Activated CD4-positive, alpha-beta T cell treated with anti-CD3 and anti-CD28 coated beads, Interleukin-10, Interleukin-2, amounts not matched to agents 100 ng/mL and 50 ng/mL, durations not matched to agents 16 hours and 8 hours (primary cell): Measurements from ENCODE around the gene TANC1.

ENCODE experiments used
- DNase-seq: peaks from one replicate; pipeline ENCODE4 v3.0.0-alpha.2; 2020

Gene TANC1

DNA sequence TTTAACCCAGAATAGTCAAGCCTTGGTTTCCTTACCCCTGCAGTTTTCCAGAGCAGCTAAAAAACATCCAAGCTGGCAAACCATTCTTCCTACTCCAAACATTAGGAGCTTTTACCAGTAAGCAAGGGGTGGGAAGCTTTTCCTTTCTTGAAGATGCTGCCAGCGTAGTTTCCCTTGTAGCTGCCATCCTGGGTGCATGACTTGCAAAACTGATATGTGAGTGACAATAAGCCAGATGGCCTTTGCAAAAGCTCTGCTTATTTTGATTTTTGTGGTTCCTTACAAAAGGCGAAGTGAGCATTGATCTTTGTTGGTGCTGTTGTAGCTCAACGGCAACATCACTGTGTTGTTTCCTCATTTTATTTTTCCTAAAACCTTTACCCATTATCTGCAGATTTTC, 179.2 kb downstream of the TANC1 start:
- DNase-seq: no peak

DNA sequence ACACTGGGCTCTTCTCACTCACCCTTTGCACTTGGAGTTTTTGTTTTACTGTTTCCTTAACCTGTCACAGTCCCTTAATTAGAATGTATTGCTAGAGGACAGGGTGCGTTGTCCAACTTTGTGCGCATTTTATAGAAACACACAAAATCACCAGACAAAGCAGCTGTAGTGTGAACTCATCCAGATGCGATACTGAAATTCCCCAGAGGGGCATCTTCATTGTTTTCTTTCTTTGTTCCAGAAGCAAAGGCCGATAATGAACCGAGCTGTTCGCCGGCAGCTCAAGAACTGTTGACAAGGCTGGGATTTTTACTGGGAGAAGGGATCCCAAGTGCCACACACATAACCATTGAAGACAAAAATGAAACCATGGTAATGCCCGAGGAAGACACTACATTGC, 180.5 kb downstream of the TANC1 start:
- no peak for DNase-seq

DNA sequence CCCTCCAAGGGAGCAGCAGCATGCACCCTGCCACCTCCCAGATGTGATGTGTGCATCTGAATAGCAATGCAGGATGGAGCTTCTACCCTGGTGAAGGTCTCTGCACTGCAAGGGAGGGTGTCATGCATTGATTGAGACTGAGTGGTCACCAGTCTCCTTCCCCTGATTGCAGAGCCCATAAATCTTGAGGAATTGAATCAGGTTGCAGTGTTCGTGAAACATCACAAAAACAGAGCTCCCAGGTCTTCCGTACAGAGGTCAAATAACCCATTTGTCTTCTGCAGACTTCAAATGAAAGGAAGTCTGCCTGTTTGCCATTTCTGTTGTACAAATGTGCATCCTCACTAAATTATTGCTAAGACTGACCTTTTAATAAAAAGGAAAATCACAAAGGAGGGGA, 181.3 kb downstream of the TANC1 start:
- DNase-seq: no peak

DNA sequence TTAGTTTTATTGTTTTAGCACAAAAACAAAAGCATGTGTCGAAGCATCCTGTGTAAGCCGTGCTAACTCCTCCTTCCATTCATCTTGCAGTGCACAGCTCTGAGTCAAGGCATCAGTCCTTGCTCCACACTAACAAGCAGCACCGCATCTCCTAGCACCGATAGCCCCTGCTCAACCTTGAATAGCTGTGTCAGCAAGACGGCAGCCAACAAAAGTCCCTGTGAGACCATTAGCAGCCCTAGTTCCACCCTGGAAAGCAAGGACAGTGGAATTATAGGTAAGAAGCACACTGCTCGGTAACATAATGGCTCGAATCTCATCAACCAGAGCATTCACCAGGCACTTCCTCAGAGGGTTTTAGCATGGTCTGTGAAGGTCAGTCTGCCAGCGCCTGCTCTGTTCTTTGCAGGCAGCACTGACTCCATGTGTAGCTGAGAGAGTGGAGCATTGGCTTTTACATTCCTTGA, 181.9 kb downstream of the TANC1 start:
- DNase-seq: no peak

DNA sequence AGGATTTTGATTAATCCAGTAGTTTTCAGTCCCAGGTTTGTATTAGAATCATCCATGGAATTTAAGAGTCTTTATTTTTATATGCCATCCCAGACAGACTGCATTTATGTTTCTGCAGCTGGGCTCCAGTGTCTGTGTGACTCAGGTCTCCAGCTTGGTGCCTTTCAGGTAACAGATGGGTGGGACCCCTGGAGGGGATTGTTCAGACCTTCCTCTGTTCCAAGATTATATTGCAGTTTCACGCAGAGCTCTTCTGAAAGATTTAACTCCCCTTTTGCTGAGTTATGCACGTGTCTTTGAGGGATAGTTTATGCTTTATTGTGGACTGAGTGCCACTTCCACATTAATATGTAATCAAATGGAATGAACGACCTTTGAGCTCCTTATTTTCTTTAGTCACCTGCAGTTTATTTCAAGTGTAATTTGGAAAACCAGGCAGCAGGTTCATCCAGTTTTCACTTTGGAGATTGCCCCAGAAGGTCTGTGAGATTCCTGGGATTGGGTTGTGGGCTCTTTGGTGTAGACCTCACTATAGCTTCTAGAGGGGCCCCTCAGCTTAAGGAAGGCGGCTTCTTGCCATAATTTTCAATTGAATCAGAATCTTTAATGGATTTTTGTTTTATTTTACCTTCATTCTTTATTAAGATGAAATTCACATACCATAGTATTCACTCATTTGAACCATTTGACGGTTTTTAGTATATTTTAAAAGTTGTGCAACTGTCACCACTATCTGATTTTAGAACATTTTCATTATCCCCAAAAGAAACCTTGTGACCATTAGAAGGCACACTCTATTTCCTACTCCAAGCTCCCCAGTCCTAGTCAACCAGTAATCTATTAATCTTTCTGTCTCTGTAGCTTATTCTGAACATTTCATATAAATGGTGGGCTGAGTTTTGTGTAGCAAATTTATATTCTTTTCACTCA, 183.0 kb downstream of the TANC1 start:
- DNase-seq: no peak

DNA sequence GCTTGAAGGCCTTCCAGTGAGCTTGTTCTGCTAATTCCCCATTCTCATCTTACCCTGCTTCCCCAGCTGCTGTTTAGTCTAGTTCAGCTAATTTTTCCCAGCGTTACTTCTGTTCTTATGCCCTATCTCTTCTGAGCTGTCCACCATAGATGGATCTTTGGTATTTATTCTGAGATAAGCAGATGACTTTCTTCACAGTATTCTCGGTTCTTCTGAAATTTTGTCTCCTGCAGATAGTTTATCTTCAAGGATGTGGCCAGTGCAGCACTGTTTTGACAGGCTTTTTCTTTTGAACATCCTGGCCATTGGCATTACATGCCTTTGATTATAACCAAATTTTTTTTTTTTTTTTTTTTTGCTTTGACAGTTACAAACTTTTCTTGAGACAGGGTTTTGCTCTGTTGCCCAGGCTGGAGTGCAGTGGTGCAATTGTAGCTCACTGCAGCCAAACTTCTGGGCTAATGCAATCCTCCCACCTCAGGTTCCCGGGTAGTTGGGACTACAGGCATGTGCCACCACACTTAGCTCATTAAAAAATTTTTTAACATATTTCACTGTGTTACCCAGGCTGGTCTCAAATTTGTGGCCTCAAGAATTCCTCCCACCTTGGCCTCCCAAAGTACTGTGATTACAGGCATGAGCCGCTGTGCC, 183.8 kb downstream of the TANC1 start:
- DNase-seq: no peak

DNA sequence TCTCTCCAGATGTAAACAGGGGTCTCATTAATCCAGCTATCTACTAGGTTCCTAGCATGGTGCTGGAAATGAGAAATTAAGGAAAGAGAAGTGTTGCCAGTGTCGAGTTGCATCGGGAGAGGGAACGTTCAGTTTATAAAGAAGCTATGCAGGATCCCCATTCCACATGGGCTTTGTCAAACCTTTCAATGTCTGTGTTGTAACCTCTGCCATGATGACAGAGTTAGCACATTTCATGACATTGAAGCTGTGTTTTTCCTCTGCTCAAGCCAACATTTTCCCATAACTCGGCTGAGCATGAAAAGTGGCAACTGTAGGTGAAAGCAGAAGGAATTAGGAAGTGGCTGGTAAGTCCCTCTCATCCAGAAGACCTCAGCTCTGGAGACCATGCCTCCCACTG, 184.6 kb downstream of the TANC1 start:
- DNase-seq: no peak

DNA sequence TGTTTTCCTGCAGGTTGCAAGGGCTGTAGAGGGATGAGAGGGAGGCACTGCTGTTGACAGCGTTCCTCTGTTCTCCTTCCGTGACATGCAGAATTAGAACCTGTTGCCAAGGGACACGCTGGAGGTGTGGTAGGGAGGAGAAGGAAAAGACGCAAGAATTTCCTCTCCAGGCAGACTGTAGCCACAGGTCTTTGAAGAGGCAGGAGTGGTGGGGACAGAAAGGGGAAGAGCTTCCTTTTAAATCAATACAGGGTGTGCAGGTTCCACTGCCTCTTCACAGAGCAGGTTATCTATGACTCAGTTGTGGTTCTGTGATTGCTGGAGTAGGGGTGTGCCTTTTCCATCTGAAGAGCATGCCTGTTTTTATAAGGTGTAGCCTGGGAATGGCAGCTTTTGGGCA, 185.0 kb downstream of the TANC1 start:
- DNase-seq: no peak

DNA sequence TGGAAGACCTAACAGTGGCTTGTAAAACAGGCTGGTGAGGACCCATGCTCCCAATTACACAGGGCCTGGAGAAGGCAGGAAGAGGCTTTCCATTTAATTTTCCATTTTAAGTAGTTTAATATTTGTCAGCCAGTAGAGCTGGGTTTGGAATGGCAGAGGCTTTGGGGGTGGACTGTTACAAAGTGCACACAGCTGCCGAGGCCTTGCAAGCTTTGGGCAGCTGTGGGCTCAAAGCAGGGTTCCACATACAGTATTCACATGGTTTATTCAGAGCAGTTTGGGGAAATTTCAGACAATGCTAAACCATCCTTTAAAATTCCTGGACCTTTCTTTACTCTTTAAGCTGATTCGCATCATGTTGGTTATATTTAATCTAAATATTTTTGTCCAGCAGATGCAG, 185.5 kb downstream of the TANC1 start:
- no peak for DNase-seq

DNA sequence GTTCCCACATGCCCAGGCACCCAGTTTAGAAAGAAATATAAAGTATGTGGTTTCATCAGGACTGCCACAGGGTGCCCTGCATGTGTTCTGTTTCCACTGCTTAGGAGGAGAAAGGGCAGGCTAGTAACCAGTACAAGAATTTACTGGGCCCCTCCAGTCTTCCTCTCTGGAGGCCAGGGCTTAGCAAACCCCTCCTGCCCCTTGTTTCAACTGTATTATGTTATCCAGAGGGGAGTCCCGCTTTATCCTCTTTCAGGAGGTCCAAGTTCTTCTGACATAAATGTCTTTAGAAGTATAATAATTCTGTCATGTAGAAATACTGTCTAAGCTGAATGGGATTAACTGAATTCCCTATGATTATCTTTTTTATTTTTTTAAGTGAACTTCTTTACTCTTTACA, 185.9 kb downstream of the TANC1 start:
- no peak for DNase-seq

DNA sequence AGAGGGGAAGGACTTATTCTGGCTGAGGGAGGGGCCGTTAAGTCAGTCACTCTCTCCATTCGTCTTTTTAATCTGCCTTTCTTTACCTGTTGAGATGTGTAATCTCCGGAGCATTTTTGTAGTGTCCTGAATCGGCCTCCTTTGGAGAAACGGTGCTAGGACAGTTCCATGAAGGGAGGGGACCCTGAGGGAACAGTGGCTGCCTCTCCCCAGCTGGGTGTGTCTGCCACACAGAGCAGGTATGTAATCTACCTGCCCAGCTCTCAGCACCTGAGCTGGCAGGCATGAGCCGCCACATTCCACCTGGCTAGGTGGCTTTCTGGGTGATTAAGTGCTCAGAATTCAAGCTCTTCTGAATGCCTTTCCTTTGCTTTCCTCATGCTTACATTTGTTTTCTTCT, 186.9 kb downstream of the TANC1 start:
- DNase-seq: no peak

DNA sequence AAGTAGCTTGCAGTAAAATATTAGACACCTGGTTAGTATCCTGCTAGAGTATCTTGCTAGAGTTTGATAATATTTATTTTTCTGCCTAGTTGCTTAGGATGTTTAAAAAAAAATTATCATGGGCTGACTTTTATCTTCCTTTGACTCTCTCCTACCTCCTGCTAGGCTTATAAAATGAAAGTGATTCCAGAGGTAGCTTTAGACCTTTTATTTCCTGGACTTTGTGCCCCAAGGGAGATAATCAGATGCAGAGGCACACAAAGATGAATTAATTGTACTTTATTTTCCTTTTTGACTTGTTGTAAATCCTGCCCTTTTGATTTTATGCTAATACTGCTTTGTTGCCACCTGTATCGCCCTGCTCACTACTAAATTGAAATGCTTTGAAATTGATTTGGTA, 187.4 kb downstream of the TANC1 start:
- no peak for DNase-seq

DNA sequence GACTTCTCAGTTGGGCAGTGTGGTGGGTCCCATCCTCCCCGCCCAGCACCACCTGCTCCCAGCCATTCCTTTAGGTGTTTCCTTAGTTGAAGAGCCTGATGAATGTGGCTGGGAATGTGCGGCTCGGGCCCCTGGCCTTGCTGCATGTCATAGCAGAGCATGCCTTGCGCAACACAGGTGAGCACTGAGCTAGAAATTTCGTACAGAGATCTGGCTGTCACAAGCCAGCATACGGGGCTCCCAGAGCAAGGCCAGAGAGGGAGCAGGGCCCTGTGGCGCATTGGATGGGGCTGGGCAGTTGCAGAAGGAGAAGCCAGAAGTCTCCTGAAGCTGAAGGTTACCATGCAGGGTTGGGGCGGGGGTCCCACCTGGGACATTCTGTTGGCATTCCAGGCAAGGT, 188.4 kb downstream of the TANC1 start:
- DNase-seq: no peak

DNA sequence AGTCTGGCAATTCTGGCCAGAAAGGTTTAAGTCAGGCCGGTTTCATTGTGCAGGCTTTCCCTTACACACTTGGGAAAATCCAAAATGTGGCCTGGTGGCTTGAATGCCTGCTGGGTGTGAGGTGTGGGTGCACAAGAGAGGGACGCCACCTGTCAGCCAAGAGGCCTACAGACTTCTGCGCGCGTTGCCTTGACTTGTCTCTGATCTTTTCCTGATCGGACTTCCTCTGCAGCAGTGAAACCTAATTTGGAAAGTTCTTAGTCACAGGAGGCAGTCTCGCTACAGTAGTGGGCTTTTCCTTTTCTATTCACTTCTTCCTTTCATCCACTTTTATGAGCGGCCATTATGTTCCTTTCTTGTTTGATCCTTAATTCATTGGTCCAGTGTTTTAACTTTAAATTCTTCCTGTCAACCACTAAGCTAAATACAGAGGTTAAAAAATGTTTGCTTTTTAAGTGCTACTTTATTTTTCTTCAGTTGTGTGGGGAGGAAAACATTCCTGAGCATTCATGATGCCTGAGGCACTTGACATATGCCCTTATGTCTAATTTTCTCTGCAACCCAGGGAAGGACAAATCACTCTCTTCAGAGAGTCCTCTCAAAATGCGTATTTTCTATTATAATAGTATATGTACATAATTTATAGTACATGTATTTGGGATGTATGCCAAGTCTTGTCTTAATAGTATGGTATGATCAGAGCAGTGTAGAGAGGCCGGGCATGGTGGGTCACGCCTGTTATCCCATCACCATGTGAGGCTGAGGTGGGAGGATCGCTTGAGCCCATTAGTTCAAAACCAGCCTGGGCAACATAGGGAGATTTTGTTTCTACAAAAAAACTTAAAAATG, 189.1 kb downstream of the TANC1 start:
- DNase-seq: peak; percentile 10

DNA sequence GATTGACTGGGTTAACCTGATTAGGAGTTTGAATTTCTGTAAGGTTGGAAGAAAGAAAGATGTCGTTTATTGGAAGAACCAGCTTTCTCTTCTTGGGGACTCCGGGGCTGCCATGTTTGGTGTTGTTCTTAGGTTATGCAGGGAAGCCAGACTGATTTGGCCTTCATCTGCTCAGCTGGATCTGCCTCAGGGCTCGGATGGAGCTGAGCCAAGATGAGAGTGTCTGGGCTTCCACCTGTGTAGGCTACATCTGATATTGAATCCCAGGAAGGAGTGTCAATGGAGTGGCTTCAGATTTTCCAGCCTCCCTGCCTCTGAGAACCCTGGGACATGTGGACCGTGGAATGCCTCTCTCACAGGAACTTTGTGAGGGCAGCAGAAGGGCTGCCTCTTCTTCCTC, 192.0 kb downstream of the TANC1 start:
- DNase-seq: no peak

DNA sequence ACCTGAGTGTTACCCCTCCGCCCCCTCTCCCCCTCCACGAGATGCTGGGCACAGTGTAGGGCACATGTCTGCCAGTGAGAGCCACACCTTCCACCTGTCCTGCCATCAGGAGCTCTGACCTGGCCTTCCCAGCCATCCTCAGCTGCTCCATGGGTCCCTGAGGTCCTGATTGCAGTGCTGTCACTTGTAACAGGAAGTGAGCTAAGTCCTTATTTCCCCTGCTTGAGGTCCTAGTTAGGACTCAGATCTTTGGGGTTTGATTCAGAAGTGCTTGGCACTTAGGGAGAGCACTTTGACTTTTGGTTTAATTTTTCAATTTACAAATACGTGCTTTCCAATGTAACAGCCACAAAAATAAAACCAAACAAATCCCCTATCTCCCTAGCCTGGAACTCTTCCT, 192.5 kb downstream of the TANC1 start:
- no peak for DNase-seq

DNA sequence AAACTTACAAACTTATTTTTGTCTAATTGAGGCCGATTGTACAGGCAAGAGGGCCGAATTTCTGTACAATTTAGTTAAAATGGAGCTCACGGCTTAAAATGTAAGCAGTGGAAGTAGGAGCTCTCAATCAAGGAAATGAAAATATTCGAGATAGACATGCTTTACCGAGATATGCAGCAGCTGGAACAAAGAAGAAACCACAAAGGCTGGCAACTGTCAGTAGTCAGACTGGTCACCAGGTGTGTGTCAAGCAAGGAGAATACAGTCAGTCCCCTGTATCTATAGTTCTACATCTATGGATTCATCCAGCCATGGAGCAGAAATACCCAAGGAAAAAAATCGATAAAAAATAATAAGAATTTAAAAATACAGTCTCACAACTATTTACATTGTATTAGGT, 195.5 kb downstream of the TANC1 start:
- DNase-seq: no peak

DNA sequence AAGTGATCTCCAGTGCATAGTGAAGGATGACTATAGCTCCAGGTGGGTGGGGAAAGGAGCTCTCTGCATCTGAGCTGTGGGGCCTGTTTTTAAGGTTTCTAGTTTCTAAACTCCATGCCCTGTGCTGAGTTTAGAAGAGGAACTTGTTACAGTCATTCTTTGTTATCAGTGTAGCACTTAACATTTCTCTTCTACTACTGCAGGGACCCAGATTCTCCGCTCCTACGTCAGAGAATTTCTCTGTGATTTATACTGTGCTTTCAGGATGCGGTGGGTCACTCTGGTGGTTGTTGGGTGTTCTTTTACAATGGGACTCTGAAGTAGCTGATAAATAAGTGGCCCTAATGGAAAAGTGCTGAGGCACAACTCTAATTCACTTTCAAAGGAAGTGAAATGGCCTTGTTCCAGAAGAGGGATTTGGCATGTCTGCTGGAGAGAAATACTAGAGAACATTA, 196.0 kb downstream of the TANC1 start:
- DNase-seq: no peak

DNA sequence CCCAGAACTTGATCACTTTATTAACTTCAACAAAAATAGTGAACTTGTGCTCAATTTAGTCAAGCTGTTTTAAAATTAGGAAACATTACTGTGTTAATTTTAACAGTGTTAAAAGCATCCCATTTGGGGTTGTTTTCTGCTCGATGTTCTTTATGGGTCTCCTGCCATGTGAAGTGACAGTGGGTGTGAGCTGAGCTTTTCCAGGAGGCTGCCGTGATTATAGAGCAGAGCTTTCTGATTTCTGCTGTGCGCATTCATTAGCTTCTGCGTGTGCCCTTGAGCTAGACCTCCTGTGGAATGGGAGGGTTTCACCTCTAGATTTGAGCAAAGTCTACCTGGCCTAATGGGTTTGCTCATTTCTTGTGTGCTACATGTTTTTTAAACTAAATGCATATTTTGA, 196.6 kb downstream of the TANC1 start:
- DNase-seq: no peak

DNA sequence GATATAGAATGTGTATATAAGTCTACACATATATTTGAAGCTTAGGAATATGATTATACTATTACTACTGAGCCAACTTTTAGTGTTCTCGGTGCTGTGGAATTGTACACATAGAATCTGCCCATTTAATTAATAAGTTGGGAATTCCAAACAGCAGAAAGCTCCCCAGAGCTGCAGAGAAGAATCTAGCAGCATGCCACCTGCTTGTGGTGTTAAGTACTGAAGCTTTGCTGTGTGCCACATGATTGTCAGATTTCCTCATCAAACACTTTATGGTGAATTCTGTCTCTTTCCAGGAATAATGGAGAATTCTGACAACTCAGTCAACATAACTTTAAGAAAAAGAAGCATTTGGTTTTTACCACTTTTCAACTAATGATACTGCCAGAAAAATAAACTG, 200.3 kb downstream of the TANC1 start:
- DNase-seq: no peak

DNA sequence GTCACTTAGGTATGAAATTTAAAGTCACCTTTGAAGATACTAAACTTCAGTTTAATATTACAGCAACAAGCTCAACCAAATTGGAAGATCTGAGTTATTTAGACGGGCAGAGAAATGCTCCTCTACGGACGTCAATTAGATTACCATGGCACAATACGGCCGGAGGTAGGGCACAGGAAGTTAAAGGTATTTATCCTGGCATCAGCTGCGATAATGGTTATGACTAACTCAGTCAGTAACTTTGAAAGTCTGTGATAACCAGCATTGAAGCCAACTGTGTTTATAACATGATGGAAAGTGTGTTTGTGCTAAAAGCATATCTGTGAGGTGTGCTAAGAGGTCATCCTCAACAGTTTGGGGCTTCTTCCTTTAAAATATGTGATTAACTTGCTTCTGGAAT, 200.7 kb downstream of the TANC1 start:
- DNase-seq: no peak

DNA sequence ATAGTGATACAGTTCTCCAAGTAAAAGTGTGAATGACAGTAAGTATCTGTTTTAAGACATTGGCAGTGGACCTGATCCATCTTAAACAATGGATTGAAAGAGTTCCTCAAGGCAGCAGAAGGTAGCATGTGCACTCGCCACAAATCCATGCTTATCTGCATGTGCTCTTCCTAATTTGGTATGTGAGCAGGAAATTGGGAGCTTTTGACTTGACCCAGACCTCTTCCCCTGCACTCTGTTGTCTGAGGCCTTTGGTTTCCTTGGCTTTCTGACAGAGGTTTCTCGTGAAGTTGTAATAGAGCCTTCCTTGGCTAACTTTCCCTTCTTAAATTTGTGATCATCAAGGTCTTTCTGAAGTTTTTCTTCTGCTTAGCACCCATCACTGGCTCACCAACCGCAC, 204.0 kb downstream of the TANC1 start:
- DNase-seq: no peak

DNA sequence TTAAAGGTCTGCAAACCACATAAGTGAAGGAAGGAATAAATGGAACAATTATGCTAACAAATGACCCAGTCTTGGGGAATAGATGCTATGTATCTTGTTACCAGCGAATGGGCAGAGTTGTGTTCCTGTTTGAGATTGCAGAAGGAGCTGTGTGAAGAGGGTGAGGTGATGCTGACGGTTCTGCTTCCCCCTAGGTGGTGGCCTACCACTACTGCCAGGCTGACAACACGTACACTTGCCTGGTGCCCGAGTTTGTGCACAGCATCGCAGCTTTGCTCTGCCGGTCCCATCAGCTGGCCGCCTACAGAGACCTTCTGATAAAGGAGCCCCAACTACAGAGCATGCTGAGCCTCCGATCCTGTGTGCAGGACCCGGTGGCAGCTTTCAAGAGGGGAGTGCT, 206.3 kb downstream of the TANC1 start:
- DNase-seq: no peak

DNA sequence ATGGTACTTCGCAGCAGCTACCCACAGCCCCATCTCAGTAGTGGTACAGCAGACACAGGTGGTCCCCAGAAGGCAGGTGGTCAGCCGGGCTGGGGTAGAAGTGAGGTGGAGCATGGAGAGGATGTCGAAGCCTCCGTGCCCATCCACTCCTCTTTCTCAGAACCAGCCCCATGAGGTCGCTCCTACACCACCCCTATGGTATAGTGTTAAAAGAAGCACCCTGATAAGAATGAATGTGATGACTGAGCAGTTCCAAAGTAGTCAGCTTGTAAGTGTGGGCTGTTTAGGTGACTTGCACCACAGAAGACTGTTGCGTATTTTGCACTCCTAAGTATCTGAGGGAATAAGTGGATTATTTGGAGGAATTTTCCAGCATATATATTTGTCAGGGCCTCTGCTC, 206.7 kb downstream of the TANC1 start:
- DNase-seq: no peak
